Measurements from ENCODE around the gene ZNF319. TPM values are rescaled to one million over a fixed set of nuclear protein-coding genes. Genes with fewer than 3 reads are reported as not detected.

Gene ZNF319
- total and polyA plus RNA-seq, 8 donors = 3.5 to 7.0 (median 4.6) TPM

- no peaks in the 10 kb centered on the region for H3K4me1 ChIP-seq
- 83 to 88% methylated on average over 9 to 11 of the region's 11 CpGs for WGBS, 2 donors
- H3K27ac ChIP-seq = no peak overlapping the region
- intact Hi-C loops (cut with DNase I) = no loop called here
- H3K4me3 ChIP-seq = no peak overlapping the region
- no peak for DNase-seq
- no peaks in the 10 kb centered on the region for H3K9me3 ChIP-seq
- no peak for ATAC-seq
- no peaks in the 10 kb centered on the region for H3K36me3 ChIP-seq
- no peaks in the 10 kb centered on the region for H3K27me3 ChIP-seq
- TF ChIP-seq, protein P1, sequence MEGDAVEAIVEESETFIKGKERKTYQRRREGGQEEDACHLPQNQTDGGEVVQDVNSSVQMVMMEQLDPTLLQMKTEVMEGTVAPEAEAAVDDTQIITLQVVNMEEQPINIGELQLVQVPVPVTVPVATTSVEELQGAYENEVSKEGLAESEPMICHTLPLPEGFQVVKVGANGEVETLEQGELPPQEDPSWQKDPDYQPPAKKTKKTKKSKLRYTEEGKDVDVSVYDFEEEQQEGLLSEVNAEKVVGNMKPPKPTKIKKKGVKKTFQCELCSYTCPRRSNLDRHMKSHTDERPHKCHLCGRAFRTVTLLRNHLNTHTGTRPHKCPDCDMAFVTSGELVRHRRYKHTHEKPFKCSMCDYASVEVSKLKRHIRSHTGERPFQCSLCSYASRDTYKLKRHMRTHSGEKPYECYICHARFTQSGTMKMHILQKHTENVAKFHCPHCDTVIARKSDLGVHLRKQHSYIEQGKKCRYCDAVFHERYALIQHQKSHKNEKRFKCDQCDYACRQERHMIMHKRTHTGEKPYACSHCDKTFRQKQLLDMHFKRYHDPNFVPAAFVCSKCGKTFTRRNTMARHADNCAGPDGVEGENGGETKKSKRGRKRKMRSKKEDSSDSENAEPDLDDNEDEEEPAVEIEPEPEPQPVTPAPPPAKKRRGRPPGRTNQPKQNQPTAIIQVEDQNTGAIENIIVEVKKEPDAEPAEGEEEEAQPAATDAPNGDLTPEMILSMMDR (IDR thresholded peaks at IDR 0.05) = no peak
- no peak for FAIRE-seq
These were observed 40.7 kb downstream of the ZNF319 start for GRCh38 chr16:57959804-57960203.

DNA sequence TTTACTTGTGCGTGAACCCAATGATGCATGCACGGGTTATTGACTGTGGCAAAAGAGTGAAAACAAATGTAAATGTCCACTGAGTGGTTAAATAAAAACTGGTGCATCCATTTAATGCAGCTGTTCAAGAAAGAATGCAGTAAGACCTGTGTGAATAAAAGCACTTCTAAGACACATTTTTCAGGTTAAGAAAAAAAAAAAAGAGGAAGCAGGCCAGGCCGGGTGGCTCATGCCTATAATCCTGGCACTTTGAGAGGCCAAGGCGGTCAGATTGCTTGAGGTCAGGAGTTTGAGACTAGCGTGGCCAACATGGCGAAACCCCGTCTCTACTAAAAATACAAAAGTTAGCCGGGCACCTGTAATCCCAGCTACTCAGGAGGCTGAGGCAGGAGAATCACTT, 41.4 kb downstream of the ZNF319 start:
- no peaks in the 10 kb centered on the region for H3K9me3 ChIP-seq
- ATAC-seq (no peak), FAIRE-seq (no peak), DNase-seq (no peak)
- H3K4me3 ChIP-seq = no peak overlapping the region
- H3K36me3 ChIP-seq = no peaks in the 10 kb centered on the region
- H3K4me1 ChIP-seq = no peaks in the 10 kb centered on the region
- 86 to 93% methylated on average over 8 of the region's 8 CpGs for WGBS, 2 donors
- intact Hi-C loops (cut with DNase I) = no loop called here
- H3K27me3 ChIP-seq = no peaks in the 10 kb centered on the region
- H3K27ac ChIP-seq = no peak overlapping the region
- TF ChIP-seq, protein P1 (IDR thresholded peaks at IDR 0.05) = no peak

- Histone ChIP-seq H3K27ac (no peak overlapping the region), H3K27me3 (no peaks in the 10 kb centered on the region), H3K4me1 (no peaks in the 10 kb centered on the region), H3K9me3 (no peaks in the 10 kb centered on the region), H3K4me3 (no peak overlapping the region), H3K36me3 (no peaks in the 10 kb centered on the region)
- no peak for FAIRE-seq
- WGBS, 2 donors = 71 to 72% methylated on average over 5 to 6 of the region's 6 CpGs
- TF ChIP-seq, protein P1 (IDR thresholded peaks at IDR 0.05) = no peak
- DNase-seq = no peak
- ATAC-seq = no peak
- intact Hi-C loops (cut with DNase I) = no loop called here
These were observed 41.9 kb downstream of the ZNF319 start for GRCh38 chr16:57958544-57958943.

- intact Hi-C loops (cut with DNase I) = no loop called here
- Histone ChIP-seq H3K36me3 (no peaks in the 10 kb centered on the region), H3K4me1 (no peaks in the 10 kb centered on the region), H3K4me3 (no peak overlapping the region), H3K9me3 (no peaks in the 10 kb centered on the region), H3K27me3 (no peaks in the 10 kb centered on the region), H3K27ac (no peak overlapping the region)
- ATAC-seq (no peak), DNase-seq (no peak), FAIRE-seq (no peak)
- TF ChIP-seq, protein P1 (IDR thresholded peaks at IDR 0.05) = no peak
- 85 to 90% methylated on average over 8 of the region's 8 CpGs for WGBS, 2 donors
These were observed 42.6 kb downstream of the ZNF319 start for GRCh38 chr16:57957673-57958392.

- no peak for FAIRE-seq
- H3K27me3 ChIP-seq = no peaks in the 10 kb centered on the region
- H3K27ac ChIP-seq = no peak overlapping the region
- TF ChIP-seq, protein P1 (IDR thresholded peaks at IDR 0.05) = no peak
- WGBS, 2 donors = 59 to 61% methylated on average over 8 of the region's 8 CpGs
- no peak for ATAC-seq
- no peaks in the 10 kb centered on the region for H3K4me1 ChIP-seq
- H3K4me3 ChIP-seq = no peak overlapping the region
- no peaks in the 10 kb centered on the region for H3K36me3 ChIP-seq
- H3K9me3 ChIP-seq = no peaks in the 10 kb centered on the region
- intact Hi-C loops (cut with DNase I) = no loop called here
- no peak for DNase-seq
These were observed 43.4 kb downstream of the ZNF319 start for GRCh38 chr16:57956924-57957672.
